SK-N-SH (cell line): ENCODE results near the gene TOM1L2. TPM values are rescaled to one million over a fixed set of nuclear protein-coding genes. Genes with fewer than 3 reads are reported as not detected.
"Not testable (repeated sequence)": the region's sequence is repeated elsewhere in the genome, so short reads cannot be mapped to it uniquely, and the experiment has no call there.

Experiments
- CTCF ChIA-PET: fragments of 300-600, 350-600 bp; formaldehyde crosslinking; extraction: SDS; loops from one replicate; lab custom pipeline; 2021; lab: Yijun Ruan, JAX
- POLR2A ChIA-PET: fragments of 350-600 bp; sonication (Branson Sonifier 250); formaldehyde crosslinking; extraction: SDS; loops from one replicate; lab custom pipeline; 2020; ENCODE audit warnings: antibody characterized with exemption, inconsistent platforms; lab: Yijun Ruan, JAX
- DNase-seq: peaks from one replicate; pipeline ENCODE4 v3.0.0; 2012
- H2AFZ ChIP-seq: fragments of 200-600 bp; sonication (generic); 2 replicates; pipeline ENCODE4 v1.8.1; 2016; ENCODE audit warnings: antibody characterized with exemption, mild to moderate bottlenecking, low read depth
- H3F3A ChIP-seq: fragments of 200-600 bp; sonication (generic); replicated peaks from 2 replicates; pipeline ENCODE3; 2016; ENCODE audit warnings: antibody characterized with exemption, mild to moderate bottlenecking; ENCODE audit not compliant: insufficient read depth
- H3K27ac ChIP-seq, 2 experiments: fragments of 200-500 bp in 1 of 2; fragments of 200-600 bp in 1 of 2; sonication (Bioruptor generic) in 1 of 2; sonication (generic), shearing (Covaris generic) in 1 of 2; 2 replicates each; pipeline versions ENCODE4 v1.5.1 to v1.6.1; 2014 to 2016; ENCODE audit warnings: low read depth in 2 of 2, inconsistent platforms in 1 of 2, low read length in 1 of 2, mild to moderate bottlenecking in 1 of 2, mixed read lengths in 1 of 2
- H3K27me3 ChIP-seq: fragments of 200-600 bp; sonication (generic), shearing (Covaris generic); 2 replicates; pipeline ENCODE4 v1.6.1; 2016; ENCODE audit warnings: mixed run types; ENCODE audit not compliant: insufficient read depth
- H3K36me3 ChIP-seq, 2 experiments: fragments of 200-500 bp in 1 of 2; fragments of 200-600 bp in 1 of 2; sonication (Bioruptor generic) in 1 of 2; sonication (generic) in 1 of 2; replicated peaks in 1 of 2; 2 replicates each; pipeline versions ENCODE3 to v1.5.1; 2014 to 2016; ENCODE audit warnings: low read length in 1 of 2, mild to moderate bottlenecking in 1 of 2; ENCODE audit not compliant: insufficient read depth in 2 of 2, control insufficient read depth in 1 of 2
- H3K4me1 ChIP-seq, 2 experiments: fragments of 200-500 bp in 1 of 2; fragments of 200-600 bp in 1 of 2; sonication (Bioruptor generic) in 1 of 2; sonication (generic), shearing (Covaris generic) in 1 of 2; 2 replicates each; pipeline versions ENCODE4 v1.5.1 to v1.6.1; 2014 to 2016; ENCODE audit warnings: low read depth in 1 of 2, low read length in 1 of 2, mixed run types in 1 of 2; ENCODE audit not compliant: insufficient read depth in 2 of 2, control insufficient read depth in 1 of 2
- H3K4me2 ChIP-seq: fragments of 200-600 bp; sonication (generic), shearing (Covaris generic); 2 replicates; pipeline ENCODE4 v1.6.1; 2017; ENCODE audit warnings: mixed run types
- H3K4me3 ChIP-seq, 2 experiments: fragments of 200-500 bp in 1 of 2; fragments of 200-600 bp in 1 of 2; sonication (Bioruptor generic) in 1 of 2; sonication (generic), shearing (Covaris generic) in 1 of 2; 2 replicates each; pipeline versions ENCODE4 v1.5.1 to v1.8.1; 2014 to 2016; ENCODE audit warnings: low read depth in 2 of 2, inconsistent platforms in 1 of 2, low read length in 1 of 2, mild to moderate bottlenecking in 1 of 2, mixed read lengths in 1 of 2, moderate library complexity in 1 of 2
- H3K79me2 ChIP-seq: fragments of 200-600 bp; sonication (generic); 2 replicates; pipeline ENCODE4 v1.8.1; 2017; ENCODE audit warnings: mild to moderate bottlenecking; ENCODE audit not compliant: insufficient read depth
- H3K9ac ChIP-seq: fragments of 200-600 bp; sonication (generic); 2 replicates; pipeline ENCODE4 v1.6.1; 2017; ENCODE audit warnings: mixed run types
- H3K9me2 ChIP-seq: fragments of 200-600 bp; sonication (generic); 2 replicates; pipeline ENCODE4 v1.6.1; 2017; ENCODE audit warnings: mixed run types
- H3K9me3 ChIP-seq: fragments of 200-600 bp; sonication (generic); 2 replicates; pipeline ENCODE4 v1.6.1; 2017; ENCODE audit warnings: mixed run types, mild to moderate bottlenecking, moderate library complexity
- H4K20me1 ChIP-seq: fragments of 200-600 bp; sonication (generic); 2 replicates; pipeline ENCODE4 v1.6.1; 2017; ENCODE audit warnings: mild to moderate bottlenecking, mixed run types; ENCODE audit not compliant: insufficient read depth
- CTCF ChIP-seq: fragments of 200-600 bp; sonication (generic); IDR thresholded peaks from 2 replicates; pipeline ENCODE4 v1.6.1; 2017; ENCODE audit warnings: antibody characterized with exemption, mild to moderate bottlenecking, moderate library complexity
- ELF1 ChIP-seq: IDR thresholded peaks from 2 replicates; pipeline ENCODE4 v1.4.0; 2012
- EZH2phosphoT487 ChIP-seq: fragments of 200-600 bp; sonication (generic); IDR thresholded peaks from 2 replicates; pipeline ENCODE4 v1.6.1; 2017; ENCODE audit warnings: low read depth, mixed run types, mild to moderate bottlenecking, antibody characterized with exemption, moderate library complexity, borderline replicate concordance
- GATA2 ChIP-seq: sonication (generic); formaldehyde crosslinking; IDR thresholded peaks from 2 replicates; pipeline ENCODE4 v1.5.0; 2020; ENCODE audit warnings: mild to moderate bottlenecking, missing genetic modification reagents
- IRF3 ChIP-seq: fragments of 150-350 bp; IDR thresholded peaks from 2 replicates; pipeline ENCODE4 v1.6.1; 2016; ENCODE audit warnings: mild to moderate bottlenecking, low read depth, low read length
- MEF2A ChIP-seq: IDR thresholded peaks from 2 replicates; pipeline ENCODE4 v1.4.0; 2012; ENCODE audit warnings: low read depth, borderline replicate concordance
- MXI1 ChIP-seq: IDR thresholded peaks from 2 replicates; pipeline ENCODE4 v1.6.1; 2012; ENCODE audit warnings: mild to moderate bottlenecking, low read depth, low read length, improper control_type of control experiment
- NFIC ChIP-seq: IDR thresholded peaks from 2 replicates; pipeline ENCODE4 v1.4.0; 2012; ENCODE audit warnings: borderline replicate concordance
- NRF1 ChIP-seq: IDR thresholded peaks from 2 replicates; pipeline ENCODE4 v1.6.1; 2012; ENCODE audit warnings: low read depth, mild to moderate bottlenecking, low read length
- RFX5 ChIP-seq: IDR thresholded peaks from 2 replicates; pipeline ENCODE4 v1.6.1; 2012; ENCODE audit warnings: mild to moderate bottlenecking, improper control_type of control experiment, low read length
- TCF12 ChIP-seq: IDR thresholded peaks from 2 replicates; pipeline ENCODE4 v1.4.0; 2012
- TEAD4 ChIP-seq: IDR thresholded peaks from 2 replicates; pipeline ENCODE4 v1.4.0; 2012; ENCODE audit warnings: mild to moderate bottlenecking, borderline replicate concordance; ENCODE audit not compliant: insufficient read depth
- YY1 ChIP-seq: IDR thresholded peaks from 2 replicates; pipeline ENCODE4 v1.4.0; 2012; ENCODE audit warnings: low read depth, mild to moderate bottlenecking
- ZBTB33 ChIP-seq: IDR thresholded peaks from 2 replicates; pipeline ENCODE4 v1.4.0; 2012; ENCODE audit warnings: low read depth, borderline replicate concordance
- WGBS: methylation state at CpG from one replicate; pipeline ENCODE4 v1.1.6; 2017; ENCODE audit warnings: low lambda C conversion rate; 5-methylcytosine and 5-hydroxymethylcytosine counted together
- polyA plus RNA-seq, 3 experiments: library from polyadenylated mRNA; depleted of rRNA; stranded (reverse); fragments of >200 nt; gene quantifications; 2 replicates each; pipeline ENCODE4 v1.2.3, GENCODE V29; 2012
- TF ChIP-seq, protein P1 (sequence below): IDR thresholded peaks from 2 replicates; pipeline ENCODE4 v1.4.0; 2012; ENCODE audit warnings: low read depth

Gene TOM1L2
- polyA plus RNA-seq, 1 of the 3 experiments (the other 2 are of a cell fraction), result 85.4 TPM

DNA sequence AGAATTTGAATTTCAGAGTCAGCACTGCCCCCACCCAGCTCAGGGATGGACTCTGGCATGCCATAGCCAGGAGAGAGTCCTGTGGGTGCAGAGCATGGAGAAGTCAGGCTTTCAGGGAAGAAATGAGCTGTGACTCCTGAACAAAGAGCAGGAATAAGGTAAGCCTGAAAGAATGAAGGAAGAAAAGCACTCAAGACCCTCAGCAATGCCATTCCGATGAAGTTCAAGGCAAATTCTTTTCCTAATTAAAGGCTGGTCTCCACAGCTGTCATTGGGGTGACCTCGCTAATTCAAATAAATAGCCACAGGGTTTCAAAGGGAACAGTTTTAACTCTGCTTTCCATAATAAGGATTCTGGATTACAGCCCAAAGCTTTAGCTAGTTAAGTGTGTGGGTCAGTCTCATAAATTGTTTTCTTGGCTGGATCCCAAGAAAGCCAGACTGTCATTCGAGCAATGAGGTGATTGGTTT, 31.7 kb downstream of the TOM1L2 start (continued):
- no peak for TF ChIP-seq MXI1
- no peak for TF ChIP-seq GATA2
- TF ChIP-seq YY1, result no peak
- no peak for TF ChIP-seq IRF3
- TF ChIP-seq TCF12, result peak; percentile 90
- no peak for TF ChIP-seq RFX5
- TF ChIP-seq MEF2A, result no peak
- TF ChIP-seq NRF1, result no peak
- no peak for TF ChIP-seq ZBTB33
- TF ChIP-seq EZH2phosphoT487, result no peak
- no peak for TF ChIP-seq CTCF
- peak; percentile 85 for TF ChIP-seq TEAD4
- TF ChIP-seq ELF1, result 0 out of 2 replicates have a peak, but pooled peaks have one; percentile 10
- TF ChIP-seq NFIC, result peak; percentile 95
- TF ChIP-seq, protein P1, sequence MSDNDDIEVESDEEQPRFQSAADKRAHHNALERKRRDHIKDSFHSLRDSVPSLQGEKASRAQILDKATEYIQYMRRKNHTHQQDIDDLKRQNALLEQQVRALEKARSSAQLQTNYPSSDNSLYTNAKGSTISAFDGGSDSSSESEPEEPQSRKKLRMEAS, result no peak

DNA sequence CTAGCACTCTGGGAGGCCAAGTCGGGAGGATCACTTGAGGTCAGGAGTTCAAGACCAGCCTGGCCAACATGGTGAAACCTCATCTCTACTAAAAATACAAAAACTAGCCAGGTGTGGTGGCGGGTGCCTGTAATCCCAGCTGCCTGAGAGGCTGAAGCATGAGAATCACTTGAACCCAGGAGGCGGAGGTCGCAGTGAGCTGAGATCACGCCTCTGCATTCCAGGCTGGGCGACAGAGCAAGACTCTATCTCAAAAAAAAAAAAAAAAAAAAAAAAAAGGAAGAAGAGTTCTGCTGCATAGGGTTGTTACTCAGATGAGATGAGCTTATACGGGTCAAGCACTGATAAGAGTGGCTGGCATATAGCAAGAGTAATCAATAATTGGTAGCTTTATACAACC, 32.3 kb downstream of the TOM1L2 start:
- H3K9me2 ChIP-seq, H3K9me3 ChIP-seq, H3K36me3 ChIP-seq, H4K20me1 ChIP-seq, H3K9ac ChIP-seq, POLR2A ChIA-PET, DNase-seq, H3K27me3 ChIP-seq, H2AFZ ChIP-seq: not testable (repeated sequence)
- Histone ChIP-seq H3K4me2 (peak overlapping the region; percentile 60), H3K27ac (peak overlapping the region; percentile 74 to 96), H3K4me3 (0 out of 4 replicates have a peak overlapping the region, but pooled peaks of 1 of the 2 experiments have one; percentile 2), H3F3A (peaks cover 58% of the 10 kb centered on the region), H3K4me1 (peaks cover 83 to 100% of the 10 kb centered on the region in 2 experiments), H3K79me2 (peaks cover 83% of the 10 kb centered on the region)
- WGBS, result 83% methylated on average over 7 of the region's 7 CpGs
- CTCF ChIA-PET, result interaction anchor here (1.2 to 6.1 kb wide), 4 partner anchors 13 to 94 kb away, joined by 3 to 35 read pairs (median 6); no protein-coding TSS in a partner anchor
